Esophagus mucosa (tissue), 1 donor: ENCODE measurements around the gene PITHD1. TPM values are rescaled to one million over a fixed set of nuclear protein-coding genes. Genes with fewer than 3 reads are reported as not detected.
"Not testable (repeated sequence)": the region's sequence is repeated elsewhere in the genome, so short reads cannot be mapped to it uniquely, and the experiment has no call there.

Experiments
- ATAC-seq: fragments of 200-7000 bp; cut with Tn5 transposase; one replicate; pipeline ENCODE4 v1.9.1; 2020
- total RNA-seq: library from RNA; stranded (reverse); gene quantifications from one replicate; pipeline ENCODE4 v1.2.4, GENCODE V29; 2023
- donor health status: DM: yes; HTN: yes; CAD: no.

Gene PITHD1
- total RNA-seq, 1 donor from 2014 or later = 63.8 TPM

- peak; percentile 74 for ATAC-seq
Measured at GRCh38 chr1:23799570-23800399, 21.6 kb downstream of the PITHD1 start.

GRCh38 chr1:23800400-23801337 lies 22.5 kb downstream of the PITHD1 start, which contains the start of gene GALE:
TSS of gene GALE (minus strand) at chr1:23800754. CDS start at chr1:23799007, 1,747 bp downstream.
- peak; percentile 89 for ATAC-seq

GRCh38 chr1:23801338-23801748 lies 23.1 kb downstream of the PITHD1 start:
- ATAC-seq = no peak

GRCh38 chr1:23801876-23802275 lies 23.7 kb downstream of the PITHD1 start:
- ATAC-seq = no peak

- not testable (repeated sequence) for ATAC-seq
Measured at GRCh38 chr1:23802809-23803342, 24.7 kb downstream of the PITHD1 start.

- ATAC-seq = no peak
Measured at GRCh38 chr1:23803674-23804073, 25.5 kb downstream of the PITHD1 start.

GRCh38 chr1:23804183-23804835 lies 26.1 kb downstream of the PITHD1 start:
- ATAC-seq = no peak

GRCh38 chr1:23805025-23805424 lies 26.8 kb downstream of the PITHD1 start:
- no peak for ATAC-seq

GRCh38 chr1:23806280-23806679 lies 28.1 kb downstream of the PITHD1 start:
- no peak for ATAC-seq

- ATAC-seq = peak; percentile 24
Measured at GRCh38 chr1:23807453-23807852, 29.2 kb downstream of the PITHD1 start.

- ATAC-seq = peak; percentile 68
Measured at GRCh38 chr1:23809751-23810171, 31.5 kb downstream of the PITHD1 start.

GRCh38 chr1:23810818-23811540 lies 32.8 kb downstream of the PITHD1 start:
- ATAC-seq = peak; percentile 78

GRCh38 chr1:23814016-23814415 lies 35.8 kb downstream of the PITHD1 start:
- ATAC-seq = no peak

- ATAC-seq = no peak
Measured at GRCh38 chr1:23816361-23816760, 38.1 kb downstream of the PITHD1 start.

GRCh38 chr1:23816906-23817305 lies 38.7 kb downstream of the PITHD1 start:
- no peak for ATAC-seq

GRCh38 chr1:23817633-23818032 lies 39.4 kb downstream of the PITHD1 start:
- ATAC-seq = no peak

- ATAC-seq = no peak
Measured at GRCh38 chr1:23823767-23824166, 45.5 kb downstream of the PITHD1 start.

GRCh38 chr1:23824711-23825075 lies 46.5 kb downstream of the PITHD1 start:
- ATAC-seq = no peak

- peak; percentile 95 for ATAC-seq
Measured at GRCh38 chr1:23825076-23825761, 47.0 kb downstream of the PITHD1 start, which contains the start of gene HMGCL. TSS of gene HMGCL (minus strand) at chr1:23825429. CDS start at chr1:23825415, 14 bp downstream.

GRCh38 chr1:23825762-23826522 lies 47.7 kb downstream of the PITHD1 start:
- no peak for ATAC-seq
